ENCODE measurements around the gene MVK.

MVK gene

DNA sequence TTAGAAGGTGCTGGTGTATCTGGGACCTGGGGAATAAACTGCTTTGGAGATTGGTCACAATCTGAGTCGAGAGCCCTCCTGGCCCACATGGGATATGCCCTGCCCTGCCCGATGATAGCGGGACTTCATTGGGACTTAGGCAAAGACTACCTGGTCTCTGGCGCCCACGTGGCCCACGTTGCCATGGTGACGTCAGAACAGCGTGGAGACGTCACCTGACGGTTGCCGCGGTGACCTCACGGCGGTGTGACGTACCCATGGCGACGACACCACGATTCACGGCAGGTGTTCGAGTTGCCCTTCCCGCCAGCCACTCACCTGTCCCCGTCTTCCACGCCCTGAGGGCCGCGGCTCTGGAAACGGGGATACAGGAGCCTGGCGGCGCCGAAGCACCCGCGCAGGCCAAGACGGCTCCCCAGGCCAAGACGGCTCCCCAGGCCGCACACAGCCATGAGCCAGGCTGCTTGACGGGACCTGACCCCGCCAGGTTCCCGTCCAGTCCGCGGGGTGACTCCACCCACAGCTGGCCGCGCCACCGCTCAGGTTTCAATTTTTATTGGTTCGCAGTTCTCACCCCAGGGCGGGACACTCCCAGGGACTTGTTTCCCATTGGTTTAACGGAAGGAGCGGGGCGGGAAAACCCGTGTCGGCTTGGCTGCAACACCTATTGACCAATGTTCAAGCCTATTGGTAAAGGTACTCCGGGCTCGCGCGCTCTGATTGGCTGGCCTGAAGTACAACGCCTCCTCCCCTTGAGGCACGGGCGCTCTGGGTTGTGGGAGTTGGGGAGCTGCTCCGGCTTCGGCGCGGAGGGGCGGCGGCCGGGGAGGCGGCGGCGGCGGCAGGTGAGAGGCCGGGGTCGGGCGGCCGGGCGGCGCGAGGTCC, at the start of gene MVK, which contains the start of gene MMAB:
Gene MVK, plus strand, starts transcription at position 766 of the 885 bp plus-strand sequence. CDS start 1,029 bp downstream, outside the sequence.
Gene MMAB, minus strand, starts transcription at position 476 of the 885 bp plus-strand sequence. Its CDS starts 24 bp downstream, at position 452.
- peak; percentile 73 to 97 for DNase-seq

DNA sequence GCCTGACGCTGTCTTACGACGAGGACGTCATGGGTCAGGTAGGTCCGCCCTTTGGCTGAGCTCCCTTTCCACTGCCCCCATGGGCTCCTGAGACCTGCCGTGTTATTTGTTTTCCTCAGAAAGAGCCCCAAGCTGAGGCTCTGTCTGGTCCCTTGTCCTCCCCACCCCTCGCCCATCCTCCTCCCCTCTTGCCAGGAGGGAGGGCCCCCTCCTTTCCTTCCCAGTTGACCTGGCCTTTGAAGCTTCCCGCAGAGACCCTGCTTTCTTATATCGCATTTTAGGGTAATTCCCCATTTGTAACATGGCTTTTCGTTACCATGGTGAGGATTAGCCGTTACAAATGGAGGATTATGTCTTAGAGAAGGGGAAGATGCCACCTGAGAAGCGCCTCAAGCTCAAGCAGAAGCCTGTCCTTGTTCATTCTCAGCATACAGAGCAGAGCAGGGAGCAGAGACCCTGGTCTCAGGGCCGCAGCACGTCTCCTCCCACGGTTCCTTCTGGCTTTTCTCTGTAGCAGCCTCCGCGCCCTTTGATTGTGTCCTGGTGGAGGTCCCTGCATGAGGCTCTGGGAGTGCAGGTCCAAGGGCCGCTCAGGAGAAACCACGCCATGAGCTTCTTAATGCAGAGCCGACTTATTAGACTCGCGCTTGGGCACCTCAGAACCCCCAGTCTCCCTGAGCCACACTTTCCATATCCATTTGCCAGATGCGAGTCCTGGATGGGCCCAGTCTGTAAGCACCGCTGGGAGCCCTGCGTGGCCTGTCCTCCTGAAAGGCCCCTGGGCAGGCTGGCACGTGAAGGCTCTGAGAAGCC, 48.9 kb upstream of the MVK start:
- DNase-seq: no peak

- no peak for DNase-seq
Measured at GRCh38 chr12:109525279-109525585, 48.4 kb upstream of the MVK start.

GRCh38 chr12:109527489-109528123, 46.0 kb upstream of the MVK start:
- no peak for DNase-seq

DNA sequence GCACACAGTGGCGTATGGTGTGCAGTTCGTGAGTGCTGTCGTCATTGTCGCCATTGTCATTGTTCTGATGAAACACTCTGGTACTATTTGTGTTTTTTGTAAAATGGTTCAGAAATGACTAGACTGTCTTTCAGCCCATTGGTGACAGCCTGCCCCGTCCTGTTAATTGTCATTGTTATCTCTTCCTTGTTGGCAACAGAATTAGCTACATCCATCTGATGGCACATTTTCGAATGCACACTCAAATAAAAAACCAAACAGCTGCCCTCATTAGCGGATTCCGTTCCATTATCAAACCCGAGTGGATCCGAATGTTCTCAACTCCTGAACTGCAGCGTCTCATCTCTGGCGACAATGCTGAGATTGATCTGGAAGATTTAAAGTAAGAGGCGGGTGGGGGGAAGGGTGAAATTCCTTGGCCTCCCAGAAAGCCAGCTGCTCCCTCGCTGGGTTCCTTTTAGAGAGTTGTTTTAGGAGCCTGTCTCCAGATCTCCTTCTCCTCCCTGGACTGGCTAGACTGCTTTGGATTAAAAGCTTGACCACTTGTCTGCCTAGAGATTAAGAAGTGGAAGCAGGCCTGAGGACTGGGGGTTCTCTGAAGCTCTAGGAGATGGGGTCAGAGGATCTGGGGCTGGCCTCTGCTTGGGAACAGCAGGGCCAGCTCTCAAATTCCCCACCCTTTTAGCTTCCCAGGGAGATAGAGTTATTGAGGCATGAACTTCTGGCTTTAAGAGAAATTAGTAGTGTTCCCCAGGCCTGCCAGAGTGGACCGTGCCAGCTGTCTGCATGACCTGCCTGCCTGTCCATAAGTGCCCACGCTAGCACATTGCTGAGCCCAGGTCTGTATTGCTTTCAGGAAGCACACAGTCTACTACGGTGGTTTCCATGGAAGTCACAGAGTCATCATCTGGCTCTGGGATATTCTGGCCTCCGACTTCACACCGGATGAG, 43.6 kb upstream of the MVK start:
- no peak for DNase-seq

DNA sequence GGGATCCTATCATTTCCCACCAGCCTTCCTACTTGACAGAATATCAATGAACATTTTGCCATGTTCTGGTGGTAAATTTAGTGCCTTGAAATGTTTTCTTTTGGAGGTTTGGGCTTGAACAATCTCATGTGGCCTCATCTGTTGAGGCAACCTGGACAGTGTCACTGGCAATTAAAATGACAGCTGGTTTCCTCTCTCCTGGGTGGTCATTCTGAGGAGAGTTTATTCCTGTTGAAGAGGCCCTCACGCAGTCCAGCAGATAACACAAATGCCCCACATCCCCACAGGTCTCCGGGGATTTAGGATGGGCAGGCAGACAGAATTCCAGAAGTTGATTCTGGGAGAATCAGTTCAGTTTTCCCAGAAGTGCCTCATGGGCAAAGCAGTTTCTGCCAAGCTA, 42.2 kb upstream of the MVK start:
- DNase-seq: no peak

DNA sequence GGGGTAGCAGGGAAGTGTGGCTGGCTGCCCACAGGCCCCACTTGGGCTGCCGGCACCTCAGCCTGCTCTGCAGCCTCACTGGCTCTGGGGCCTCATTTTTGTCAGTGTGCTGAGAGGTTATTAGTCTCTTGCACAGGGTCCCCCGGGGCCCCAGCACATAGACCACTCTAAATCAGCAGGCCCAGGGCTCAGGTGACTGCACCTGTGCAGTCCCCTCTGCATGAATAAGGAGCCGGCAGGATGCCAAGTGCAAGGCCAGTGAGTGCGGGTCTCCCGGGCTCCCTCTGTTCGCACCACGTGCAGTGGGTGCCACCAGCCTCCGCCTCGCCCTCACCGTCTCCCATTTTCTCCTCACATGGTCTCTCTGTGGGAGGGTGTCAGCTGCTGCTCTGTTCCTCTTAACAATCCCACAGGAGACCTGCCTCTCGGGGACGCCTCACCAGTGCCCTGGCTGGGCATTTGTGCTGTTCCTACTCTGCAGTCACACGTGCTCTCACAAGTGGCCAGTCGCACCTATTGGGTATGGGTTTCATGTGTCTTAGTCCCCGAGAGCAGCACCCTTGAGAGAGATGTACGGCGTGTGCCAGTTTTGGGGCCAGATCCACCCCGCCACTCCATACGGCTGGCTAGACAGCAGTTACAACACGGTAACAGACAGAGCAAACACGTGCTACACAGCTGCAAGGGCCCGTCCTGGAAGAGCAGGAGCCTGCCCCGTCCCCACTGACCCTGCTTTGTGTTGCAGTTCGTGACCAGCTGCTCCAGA, 40.7 kb upstream of the MVK start:
- no peak for DNase-seq

GRCh38 chr12:109533487-109533740, 40.2 kb upstream of the MVK start:
- no peak for DNase-seq

DNA sequence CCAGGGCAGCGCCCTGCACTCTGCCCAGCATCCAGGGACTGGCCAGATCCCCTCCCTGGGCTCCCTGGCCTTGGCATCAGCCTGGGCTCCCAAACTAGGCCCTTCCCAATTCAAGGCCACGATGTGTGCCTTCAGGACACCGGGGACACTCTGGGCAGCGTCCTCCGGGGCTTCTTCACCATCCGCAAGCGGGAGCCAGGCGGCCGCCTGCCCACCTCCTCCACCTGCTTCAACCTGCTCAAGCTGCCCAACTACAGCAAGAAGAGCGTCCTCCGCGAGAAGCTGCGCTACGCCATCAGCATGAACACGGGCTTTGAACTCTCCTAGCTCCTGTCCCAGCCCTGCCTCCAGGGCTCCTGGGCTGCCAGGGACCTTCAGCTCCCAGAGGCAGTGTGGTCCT, 39.1 kb upstream of the MVK start:
- DNase-seq: no peak

- no peak for DNase-seq
Measured at GRCh38 chr12:109535231-109535862, 38.2 kb upstream of the MVK start.

DNA sequence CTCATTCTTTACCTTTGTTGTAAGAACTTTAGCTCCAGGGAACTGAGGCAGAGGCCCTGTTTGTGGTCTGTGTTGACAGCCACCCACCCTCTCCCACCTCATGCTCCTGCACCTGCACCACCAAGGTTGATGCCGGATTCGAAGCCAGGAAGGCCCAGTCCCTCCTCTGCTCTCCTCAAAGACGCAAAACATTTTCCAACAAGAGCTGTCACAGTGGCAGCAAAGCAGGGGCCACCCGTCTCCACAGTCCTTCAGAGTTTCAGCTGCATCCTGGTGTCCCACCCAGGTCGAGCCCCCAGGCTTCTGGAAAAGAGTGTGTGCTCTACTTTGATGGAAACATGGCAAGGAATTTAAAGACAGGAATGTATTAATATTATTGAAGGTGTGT, 37.7 kb upstream of the MVK start:
- no peak for DNase-seq

GRCh38 chr12:109537136-109537535, 36.5 kb upstream of the MVK start:
- DNase-seq: no peak

- no peak for DNase-seq
Measured at GRCh38 chr12:109538191-109538863, 35.3 kb upstream of the MVK start.

DNA sequence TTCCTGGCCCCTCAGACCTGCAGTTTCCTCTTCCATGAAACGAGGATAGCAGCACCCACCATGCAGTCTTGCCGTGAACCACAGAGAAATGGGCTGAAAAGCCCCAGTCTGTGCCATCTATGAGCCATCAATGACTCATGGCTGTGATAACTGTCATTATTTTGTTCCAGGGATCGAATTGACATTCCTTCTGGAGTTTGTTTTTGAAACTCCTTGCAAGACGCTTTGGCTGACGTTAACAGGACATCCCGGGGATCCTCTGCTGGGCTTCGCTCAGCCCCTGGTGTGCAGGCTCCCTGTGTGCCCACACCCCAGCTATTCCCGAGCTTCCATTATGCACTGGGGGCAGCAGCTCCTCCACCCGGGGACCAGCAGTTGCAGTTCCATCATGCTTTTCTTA, 34.1 kb upstream of the MVK start:
- no peak for DNase-seq

DNA sequence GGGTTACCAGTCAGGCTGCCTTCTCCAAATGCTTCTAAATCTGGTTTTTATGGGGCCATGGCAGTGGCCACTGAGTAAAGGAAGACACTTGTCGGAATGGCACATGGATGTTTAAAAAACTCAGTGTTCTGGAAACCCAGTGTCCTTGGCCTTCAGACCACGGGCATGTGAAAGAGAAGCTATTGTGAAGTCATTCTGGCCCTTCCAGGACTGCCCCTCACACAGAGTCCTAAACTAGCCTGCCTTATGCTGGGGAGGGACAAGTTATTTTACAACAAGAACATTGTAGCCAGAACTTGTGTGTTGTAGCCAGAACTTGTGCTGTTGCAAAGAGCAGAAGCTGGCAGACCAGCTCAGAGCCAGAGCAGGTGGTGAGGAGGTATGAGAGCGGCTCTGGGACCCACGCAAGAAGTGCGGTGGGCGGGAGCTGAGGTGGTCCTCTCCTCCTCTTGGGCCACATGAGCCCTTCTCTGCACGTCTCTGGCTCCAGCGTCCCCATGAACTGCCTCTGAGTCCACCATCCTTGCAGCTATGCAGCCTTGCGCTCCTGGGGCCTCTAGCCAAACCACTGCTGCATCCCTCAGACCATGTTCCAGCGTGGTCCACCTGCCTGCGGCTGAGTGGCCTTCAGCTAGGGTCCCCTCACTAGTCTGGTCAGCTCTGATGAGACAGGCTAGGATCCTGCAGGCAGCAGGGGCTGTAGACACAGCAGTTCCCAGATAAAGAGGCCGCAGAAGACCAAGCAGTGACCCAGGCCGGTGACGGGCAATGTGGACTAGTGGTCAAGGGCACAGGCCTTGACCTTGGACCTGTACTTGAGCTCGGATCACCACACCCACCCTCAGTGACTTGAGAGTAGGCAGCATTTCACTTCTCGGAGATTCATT, 32.8 kb upstream of the MVK start:
- no peak for DNase-seq

DNA sequence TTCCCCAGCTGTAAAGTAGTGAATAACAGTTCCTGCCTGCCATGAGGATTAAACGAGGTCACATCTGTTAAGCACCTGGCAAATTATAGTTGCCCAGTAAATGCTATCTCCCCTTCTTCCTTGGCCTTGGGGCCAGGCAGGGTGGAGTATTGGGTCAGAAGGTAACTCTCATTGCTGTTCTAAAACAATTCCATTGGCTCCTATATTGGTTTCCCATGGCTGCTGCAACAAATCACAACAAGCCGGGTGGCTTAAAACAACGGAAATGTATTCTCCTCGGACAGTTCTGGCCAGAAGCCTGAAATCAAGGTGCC, 32.2 kb upstream of the MVK start:
- no peak for DNase-seq

- no peak for DNase-seq
Measured at GRCh38 chr12:109542014-109542413, 31.6 kb upstream of the MVK start.

DNA sequence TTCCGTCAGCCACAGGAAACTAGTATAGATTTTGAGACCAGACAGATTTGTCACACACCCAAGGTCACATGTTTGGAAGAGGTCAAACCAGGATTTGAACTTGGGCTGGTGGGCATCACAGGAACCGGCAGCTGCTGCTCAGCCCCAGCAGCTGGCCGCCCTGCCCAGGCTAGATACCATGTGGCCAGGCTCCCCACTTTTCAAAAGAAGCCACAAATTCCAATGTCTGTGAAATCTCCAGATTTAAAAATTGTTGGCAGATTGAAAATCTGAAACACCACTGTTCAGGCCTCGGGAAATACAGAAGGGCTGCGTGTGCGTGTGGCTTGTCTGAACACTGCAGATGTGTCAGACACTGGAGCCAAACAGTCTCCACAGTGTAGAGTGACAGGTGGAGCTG, 30.7 kb upstream of the MVK start:
- no peak for DNase-seq

DNA sequence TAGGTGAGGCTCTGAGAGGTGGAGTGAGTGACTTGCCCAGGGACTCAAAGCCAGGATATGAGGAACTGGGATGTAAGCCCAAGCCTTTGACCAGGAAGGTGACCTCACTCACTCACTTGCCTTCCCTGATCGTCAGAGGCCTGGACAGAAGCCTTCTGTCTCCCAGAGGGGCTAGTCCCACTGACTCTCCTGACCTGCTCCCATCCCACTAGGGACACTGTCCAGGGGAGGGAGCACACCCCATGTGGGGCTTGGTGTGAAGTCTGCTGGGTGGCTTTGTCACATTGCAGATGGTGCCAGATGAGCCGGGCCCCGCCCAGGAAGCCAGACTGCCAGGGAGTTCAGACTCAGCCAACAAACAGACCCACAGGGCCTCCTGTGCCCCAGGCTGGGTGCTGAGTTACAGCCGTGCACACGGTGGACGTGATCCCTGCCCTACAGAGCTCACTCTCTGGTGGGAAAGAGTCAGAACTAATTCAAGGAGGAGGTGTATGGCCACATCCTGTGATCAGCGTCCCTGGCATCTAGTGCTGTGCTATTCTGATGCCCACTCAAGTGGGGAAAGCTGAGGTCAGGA, 28.6 kb upstream of the MVK start:
- DNase-seq: no peak

DNA sequence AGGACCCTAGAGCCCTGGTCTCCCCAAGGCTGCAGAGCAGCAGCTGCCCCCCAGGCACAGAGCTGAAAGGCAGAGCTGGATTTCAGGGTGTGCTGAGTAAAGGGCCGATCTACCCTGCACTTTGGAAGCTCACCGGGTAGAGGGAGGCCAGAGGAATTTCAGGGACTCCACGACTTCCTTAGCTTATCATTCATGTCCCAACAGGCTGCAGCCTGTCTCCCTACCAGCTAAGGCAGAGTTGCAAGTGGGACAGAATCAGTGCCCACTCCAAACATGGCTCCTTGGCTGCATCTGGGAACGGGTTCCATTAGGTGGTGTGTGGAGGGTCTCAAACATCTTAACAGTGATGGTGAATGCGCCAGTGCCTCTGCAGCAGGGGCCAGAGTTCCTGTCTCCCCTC, 27.8 kb upstream of the MVK start:
- no peak for DNase-seq
